Pancreas (tissue), 10 donors: ENCODE measurements around the gene COPA. TPM values are rescaled to one million over a fixed set of nuclear protein-coding genes. Genes with fewer than 3 reads are reported as not detected.

Experiments used
- ATAC-seq, 4 donors: fragments of 200-7000 bp; cut with Tn5 transposase; one replicate each; pipeline versions ENCODE4 v1.8.0 to v1.9.1; 2020; ENCODE audit warnings: mild to moderate bottlenecking in 4 of 4, moderate library complexity in 4 of 4
- DNase-seq, 6 donors: peaks; one replicate each; pipeline ENCODE4 v3.0.0-alpha.2; 2020
- FAIRE-seq: peaks from 2 replicates; lab custom pipeline; 2012; peaks lifted over from hg19 to GRCh38; lab: Jason Lieb, UNC
- H3K27ac ChIP-seq, 4 donors: fragments of 200-600 bp; sonication (generic); 1 replicate in 3 of 4; 2 replicates in 1 of 4; pipeline versions ENCODE4 v1.5.0 to v1.8.0; 2020
- H3K27me3 ChIP-seq, 4 donors: fragments of 200-600 bp; one replicate each; pipeline ENCODE4 v1.8.0; 2021
- H3K36me3 ChIP-seq, 3 donors: fragments of 200-600 bp; sonication (generic) in 1 of 3; one replicate each; pipeline versions ENCODE4 v1.5.0 to v1.8.0; 2020 to 2021
- H3K4me1 ChIP-seq, 3 donors: fragments of 200-600 bp; one replicate each; pipeline ENCODE4 v1.8.0; 2021
- H3K4me3 ChIP-seq, 4 donors: fragments of 200-600 bp; sonication (generic) in 2 of 4; one replicate each; pipeline versions ENCODE4 v1.5.0 to v1.8.0; 2020 to 2021
- H3K9me3 ChIP-seq, 4 donors: fragments of 200-600 bp; one replicate each; pipeline ENCODE4 v1.8.0; 2021
- CTCF ChIP-seq, 4 donors: fragments of 200-600 bp; sonication (generic) in 3 of 4; IDR thresholded peaks; one replicate each; pipeline versions ENCODE4 v1.5.0 to v1.8.0; 2021; ENCODE audit warnings: antibody characterized with exemption in 4 of 4
- WGBS, 2 donors: extraction: QIAGEN DNeasy Blood & Tissue Kit; methylation state at CpG; one replicate each; pipeline ENCODE4 v1.1.7; 2013; 5-methylcytosine and 5-hydroxymethylcytosine counted together
- intact Hi-C, 3 donors: fragments of 100-400 bp; cut with DNase I; formaldehyde crosslinking; loops; one replicate each; pipeline versions ENCODE4 v1.11.1 to v1.14.2; 2022
- polyA plus RNA-seq, 2 donors: library from polyadenylated mRNA; stranded (reverse); fragments of 200-250 nt; gene quantifications; one replicate each; pipeline ENCODE4 v1.2.3, GENCODE V29; 2013
- total RNA-seq, 6 donors: library from RNA; stranded (reverse); fragmentation: NEBNext Ultra II Directional in 4 of 6; extraction: Animal tissue kit (Norgen Biotek cat#: 25700) in 4 of 6; gene quantifications; one replicate each; pipeline versions ENCODE4 v1.2.1 to v1.2.4, GENCODE V29; 2021 to 2023
- donor health status: healthy with polysubstance abuse.
- donor health status: DM: no; HTN: no; CAD: no; lungs with moderate emphysema.
- donor health status: DM: no; HTN: no; CAD: no.
- donor health status: control.
- donor health status: control.
- donor health status: Bipolar disorder and iron deficiency.
- donor health status: DM: yes; HTN: yes; CAD: no.
- donor health status: DM: no; HTN: no; CAD: no.
- donor health status: DM: no; HTN: no; CAD: no.
- donor health status: DM: yes; HTN: yes; CAD: no.

The COPA gene
- total and polyA plus RNA-seq, 8 donors, result 34.7 to 114 (median 75.9) TPM

- TF ChIP-seq CTCF (IDR thresholded peaks at IDR 0.05), result no peak
- ATAC-seq (peak; percentile 100), DNase-seq (peak; percentile 91 to 96 (median 94)), FAIRE-seq (peak; percentile 92)
- Histone ChIP-seq H3K4me3 (peak within 1 kb of the TSS; percentile 68 to 97 (median 82)), H3K27me3 (no peaks in the 10 kb centered on the region), H3K27ac (peak within 1 kb of the TSS in 3 of 4 donors; percentile 50 to 62 (median 54)), H3K36me3 (peaks cover 4 to 37% (median 14%) of the 10 kb centered on the region in 3 donors), H3K9me3 (no peaks in the 10 kb centered on the region), H3K4me1 (peaks cover 6 to 15% (median 14%) of the 10 kb centered on the region in 3 donors)
- intact Hi-C loops, result loop anchor here in 1 of 3 donors (10.0 kb wide), 1 partner anchor 180 kb away; no protein-coding TSS in a partner anchor
- 0 to 1% methylated on average over 27 of the region's 27 CpGs for WGBS, 2 donors
Measured at GRCh38 chr1:160284782-160285344, 58.2 kb downstream of the COPA start, which contains the start of gene PEX19. PEX19 (minus strand) TSS chr1:160285133; CDS start chr1:160285124, 9 bp downstream.

GRCh38 chr1:160284220-160284781, 58.7 kb downstream of the COPA start:
- intact Hi-C loops, result loop anchor here in 1 of 3 donors (10.0 kb wide), 1 partner anchor 180 kb away; no protein-coding TSS in a partner anchor
- Histone ChIP-seq H3K9me3 (no peaks in the 10 kb centered on the region), H3K36me3 (peaks cover 2 to 37% (median 16%) of the 10 kb centered on the region in 3 donors), H3K27ac (peak overlapping the region in 3 of 4 donors; percentile 50 to 62 (median 54)), H3K27me3 (no peaks in the 10 kb centered on the region), H3K4me1 (peaks cover 6 to 15% (median 14%) of the 10 kb centered on the region in 3 donors), H3K4me3 (peak overlapping the region; percentile 68 to 97 (median 82))
- TF ChIP-seq CTCF (IDR thresholded peaks at IDR 0.05), result no peak
- peak; percentile 22 to 71 (median 50) for ATAC-seq
- no peak for FAIRE-seq
- DNase-seq, result no peak
- 1% methylated on average over 15 of the region's 15 CpGs for WGBS, 2 donors

- H3K4me3 ChIP-seq, result no peak overlapping the region
- intact Hi-C loops, result loop anchor here in 1 of 3 donors (10.0 kb wide), 1 partner anchor 178 kb away; no protein-coding TSS in a partner anchor
- no peak for TF ChIP-seq CTCF (IDR thresholded peaks at IDR 0.05)
- no peaks in the 10 kb centered on the region for H3K9me3 ChIP-seq
- no peaks in the 10 kb centered on the region for H3K27me3 ChIP-seq
- no peak overlapping the region for H3K27ac ChIP-seq
- DNase-seq, result no peak
- ATAC-seq, result no peak
- H3K36me3 ChIP-seq, result peaks cover 4 to 45% (median 22%) of the 10 kb centered on the region in 3 donors
- WGBS, 2 donors, result 89 to 96% methylated on average over 7 of the region's 7 CpGs
- no peak for FAIRE-seq
- H3K4me1 ChIP-seq, result peaks cover 6 to 15% (median 14%) of the 10 kb centered on the region in 3 donors
Measured at GRCh38 chr1:160282807-160283206, 60.2 kb downstream of the COPA start.

- ATAC-seq, result no peak
- no peak overlapping the region for H3K27ac ChIP-seq
- no peaks in the 10 kb centered on the region for H3K9me3 ChIP-seq
- no peaks in the 10 kb centered on the region for H3K4me1 ChIP-seq
- TF ChIP-seq CTCF (IDR thresholded peaks at IDR 0.05), result no peak
- no peak overlapping the region for H3K4me3 ChIP-seq
- FAIRE-seq, result no peak
- no peaks in the 10 kb centered on the region for H3K27me3 ChIP-seq
- H3K36me3 ChIP-seq, result peaks cover 4 to 51% (median 22%) of the 10 kb centered on the region in 3 donors
- no peak for DNase-seq
- 84 to 92% methylated on average over 4 of the region's 4 CpGs for WGBS, 2 donors
- intact Hi-C loops, result no loop called here
Measured at GRCh38 chr1:160277987-160278386, 65.1 kb downstream of the COPA start.
